Neural cell (in vitro differentiated cells): Measurements from ENCODE around the gene PAPPA2.

Experiments used
- CTCF ChIP-seq: fragments of 450-650 bp; IDR thresholded peaks from 2 replicates; pipeline ENCODE4 v1.5.1; 2014; ENCODE audit warnings: antibody characterized with exemption, mild to moderate bottlenecking, moderate library complexity; ENCODE audit not compliant: poor library complexity, severe bottlenecking
- EP300 ChIP-seq: fragments of 450-650 bp; conservative IDR thresholded peaks from 2 replicates; pipeline ENCODE4 v1.6.1; 2014; ENCODE audit warnings: antibody characterized with exemption, mild to moderate bottlenecking, moderate library complexity; ENCODE audit not compliant: poor library complexity, severe bottlenecking
- EZH2 ChIP-seq: fragments of 200-600, 300-800 bp; shearing (Covaris generic), sonication (generic); IDR thresholded peaks from 2 replicates; pipeline ENCODE4 v1.6.1; 2014; ENCODE audit warnings: antibody characterized with exemption, low read length, borderline replicate concordance, mild to moderate bottlenecking; ENCODE audit not compliant: insufficient read depth, poor library complexity, severe bottlenecking
- POLR2AphosphoS5 ChIP-seq: IDR thresholded peaks from 2 replicates; pipeline ENCODE4 v1.6.1; 2012
- SMC3 ChIP-seq: fragments of 450-650 bp; conservative IDR thresholded peaks from 2 replicates; pipeline ENCODE4 v1.6.1; 2014; ENCODE audit warnings: antibody characterized with exemption, mild to moderate bottlenecking, moderate library complexity; ENCODE audit not compliant: poor library complexity
- TAF1 ChIP-seq: IDR thresholded peaks from 2 replicates; pipeline ENCODE4 v1.6.1; 2012; ENCODE audit warnings: low read depth

- TF ChIP-seq CTCF: no peak
- no peak for TF ChIP-seq EZH2
- no peak for TF ChIP-seq POLR2AphosphoS5
- TF ChIP-seq EP300: no peak
- TF ChIP-seq SMC3: no peak
- TF ChIP-seq TAF1: no peak
These were observed 353.3 kb downstream of the PAPPA2 start for GRCh38 chr1:176816232-176816631.
